HCT116 (cell line): ENCODE data around the gene KDM7A. TPM values are rescaled to one million over a fixed set of nuclear protein-coding genes. Genes with fewer than 3 reads are reported as not detected.

Experiments used
- ATAC-seq: fragments of 200-7000 bp; cut with Tn5 transposase; 2 replicates; pipeline ENCODE4 v1.9.1; 2020; ENCODE audit warnings: mild to moderate bottlenecking, moderate library complexity
- BruUV-seq: library from RNA; stranded (reverse); fragments of 400-500 nt; replicated peaks from 2 replicates; lab custom pipeline; 2021; lab: Mats Ljungman, UMichigan
- CTCF ChIA-PET: fragments of 300-600 bp; sonication (Branson Sonifier 250); formaldehyde crosslinking; loops from one replicate; lab custom pipeline; 2021; ENCODE audit warnings: antibody characterized with exemption; lab: Charles Lee
- POLR2A ChIA-PET: fragments of 300-600, 350-600 bp; sonication (Branson Sonifier 250); formaldehyde crosslinking; loops from one replicate; lab custom pipeline; 2021; ENCODE audit warnings: antibody characterized with exemption; lab: Charles Lee
- RAD21 ChIA-PET, 2 experiments: fragments of 300-600 bp; sonication (Branson Sonifier 250); formaldehyde crosslinking; loops; one replicate each; lab custom pipeline; 2023; ENCODE audit warnings: low total read pairs in 2 of 2; ENCODE audit not compliant: uncharacterized antibody in 2 of 2, unreplicated experiment in 2 of 2, low non-redundant PET in 1 of 2; lab: Charles Lee
- DNase-seq: peaks from one replicate; pipeline ENCODE4 v3.0.0-alpha.2; 2010; ENCODE audit warnings: low read depth, low spot score
- H2AFZ ChIP-seq: fragments of 200-600 bp; shearing (Covaris generic), sonication (generic); 2 replicates; pipeline ENCODE4 v1.6.1; 2017; ENCODE audit warnings: low read depth, mixed run types, mixed read lengths, antibody characterized with exemption, low read length; ENCODE audit not compliant: poor library complexity, severe bottlenecking
- H3K27ac ChIP-seq: 2 replicates; pipeline ENCODE4 v1.5.1; 2012; ENCODE audit warnings: low read depth, low read length
- H3K27me3 ChIP-seq: fragments of 200-600 bp; sonication (generic); 2 replicates; pipeline ENCODE4 v1.6.1; 2016; ENCODE audit warnings: mixed run types, low read length, mixed read lengths; ENCODE audit not compliant: insufficient read depth
- H3K36me3 ChIP-seq, 2 experiments: fragments of 200-500 bp in 1 of 2; fragments of 200-600 bp in 1 of 2; sonication (Bioruptor generic) in 1 of 2; sonication (generic) in 1 of 2; 2 replicates each; pipeline versions ENCODE4 v1.5.1 to v1.6.1; 2014 to 2016; ENCODE audit warnings: low read length in 2 of 2, inconsistent platforms in 1 of 2, mixed read lengths in 1 of 2, mixed run types in 1 of 2; ENCODE audit not compliant: insufficient read depth in 2 of 2, control insufficient read depth in 1 of 2
- H3K4me1 ChIP-seq, 2 experiments: fragments of 200-600 bp in 1 of 2; sonication (generic) in 1 of 2; 2 replicates each; pipeline versions ENCODE4 v1.5.1 to v1.6.1; 2012 to 2017; ENCODE audit warnings: low read length in 2 of 2, inconsistent platforms in 1 of 2, mild to moderate bottlenecking in 1 of 2, mixed read lengths in 1 of 2, mixed run types in 1 of 2, moderate library complexity in 1 of 2; ENCODE audit not compliant: insufficient read depth in 2 of 2, control insufficient read depth in 1 of 2
- H3K4me2 ChIP-seq: fragments of 200-600 bp; sonication (generic); 2 replicates; pipeline ENCODE4 v1.6.1; 2017; ENCODE audit warnings: mixed run types, low read length, mixed read lengths
- H3K4me3 ChIP-seq, 2 experiments: fragments of 200-600 bp in 1 of 2; sonication (generic) in 1 of 2; replicated peaks in 1 of 2; 2 replicates each; pipeline ENCODE4 v1.5.1; 2011 to 2016; ENCODE audit warnings: low read length in 2 of 2, control low read depth in 1 of 2, low read depth in 1 of 2, mild to moderate bottlenecking in 1 of 2, mixed read lengths in 1 of 2, mixed run types in 1 of 2
- H3K79me2 ChIP-seq: fragments of 200-600 bp; sonication (generic); 2 replicates; pipeline ENCODE4 v1.6.1; 2017; ENCODE audit warnings: mild to moderate bottlenecking, mixed run types, low read length, moderate library complexity, mixed read lengths; ENCODE audit not compliant: insufficient read depth
- H3K9ac ChIP-seq: fragments of 200-600 bp; sonication (generic); 2 replicates; pipeline ENCODE4 v1.6.1; 2016; ENCODE audit warnings: low read length, mixed read lengths
- H3K9me2 ChIP-seq: fragments of 200-600 bp; sonication (generic), shearing (Covaris generic); 2 replicates; pipeline ENCODE4 v1.6.1; 2017; ENCODE audit warnings: mixed run types, mild to moderate bottlenecking, moderate library complexity; ENCODE audit not compliant: insufficient read depth
- H3K9me3 ChIP-seq, 2 experiments: fragments of 200-500 bp in 1 of 2; fragments of 200-600 bp in 1 of 2; sonication (Bioruptor generic) in 1 of 2; sonication (generic) in 1 of 2; 2 replicates each; pipeline ENCODE4 v1.6.1; 2014 to 2017; ENCODE audit warnings: low read length in 2 of 2, mixed read lengths in 2 of 2, inconsistent platforms in 1 of 2, low read depth in 1 of 2, mild to moderate bottlenecking in 1 of 2, mixed run types in 1 of 2, moderate library complexity in 1 of 2; ENCODE audit not compliant: control insufficient read depth in 1 of 2, insufficient read depth in 1 of 2
- H4K20me1 ChIP-seq: fragments of 200-600 bp; sonication (generic), shearing (Covaris generic); 2 replicates; pipeline ENCODE4 v1.6.1; 2017; ENCODE audit warnings: mixed run types, mild to moderate bottlenecking, moderate library complexity; ENCODE audit not compliant: insufficient read depth
- CTCF ChIP-seq, 3 experiments: fragments of 200-600 bp in 1 of 3; sonication (generic) in 1 of 3; IDR thresholded peaks in 2 of 3; conservative IDR thresholded peaks in 1 of 3; 2 replicates each; pipeline ENCODE4 v1.5.1; 2012 to 2017; ENCODE audit warnings: low read depth in 2 of 3, low read length in 2 of 3, antibody characterized with exemption in 1 of 3, borderline replicate concordance in 1 of 3, control low read depth in 1 of 3, mild to moderate bottlenecking in 1 of 3, mixed read lengths in 1 of 3, mixed run types in 1 of 3, moderate library complexity in 1 of 3; ENCODE audit not compliant: insufficient read depth in 1 of 3
- EZH2 ChIP-seq: fragments of 200-600 bp; sonication (generic); IDR thresholded peaks from 2 replicates; pipeline ENCODE4 v1.6.1; 2017; ENCODE audit warnings: antibody characterized with exemption, mixed run types
- EZH2phosphoT487 ChIP-seq: fragments of 200-600 bp; IDR thresholded peaks from 2 replicates; pipeline ENCODE4 v1.6.1; 2018; ENCODE audit warnings: antibody characterized with exemption, borderline replicate concordance
- FOSL1 ChIP-seq: IDR thresholded peaks from 2 replicates; pipeline ENCODE4 v1.6.1; 2012; ENCODE audit warnings: low read depth
- JUND ChIP-seq: IDR thresholded peaks from 2 replicates; pipeline ENCODE4 v1.6.1; 2012
- MAX ChIP-seq: IDR thresholded peaks from 2 replicates; pipeline ENCODE4 v1.6.1; 2012
- POLR2A ChIP-seq: IDR thresholded peaks from 2 replicates; pipeline ENCODE4 v1.7.0; 2011; ENCODE audit warnings: borderline replicate concordance; ENCODE audit not compliant: insufficient read depth, insufficient read length; ENCODE audit errors: extremely low read depth
- RAD21 ChIP-seq: IDR thresholded peaks from 2 replicates; pipeline ENCODE4 v1.6.1; 2012; ENCODE audit warnings: low read depth, mild to moderate bottlenecking
- SP1 ChIP-seq: IDR thresholded peaks from 2 replicates; pipeline ENCODE4 v1.6.1; 2012; ENCODE audit warnings: low read depth
- intact Hi-C: fragments of 100-400 bp; cut with micrococcal nuclease; formaldehyde crosslinking; loops from 2 replicates; pipeline ENCODE4 v1.10.0; 2022
- total RNA-seq: library from RNA; stranded (reverse); gene quantifications from one replicate; pipeline ENCODE4 v1.2.1, GENCODE V29; 2021; ENCODE audit not compliant: unreplicated experiment
- TF ChIP-seq, protein P1 (sequence below): IDR thresholded peaks from 2 replicates; pipeline ENCODE4 v1.6.1; 2012

KDM7A gene
- total RNA-seq, 1 experiment from 2014 or later = 11.6 TPM

- Histone ChIP-seq H3K9me2 (no peaks in the 10 kb centered on the region), H4K20me1 (no peaks in the 10 kb centered on the region), H3K27me3 (no peaks in the 10 kb centered on the region), H3K36me3 (peaks cover 0 to 3% of the 10 kb centered on the region in 2 experiments; a peak in 1 of 4 replicates), H3K4me1 (no peaks in the 10 kb centered on the region), H3K79me2 (no peaks in the 10 kb centered on the region), H3K4me3 (no peak overlapping the region), H3K27ac (no peak overlapping the region), H3K9ac (no peak overlapping the region), H2AFZ (no peak overlapping the region), H3K4me2 (no peak overlapping the region), H3K9me3 (no peaks in the 10 kb centered on the region)
- ChIA-PET CTCF (no interaction called here), POLR2A (no interaction called here), RAD21 (no interaction called here)
- no TSS peak for BruUV-seq
- no peak for ATAC-seq
- intact Hi-C loops = no loop called here
- DNase-seq = no peak
- TF ChIP-seq, protein P1, sequence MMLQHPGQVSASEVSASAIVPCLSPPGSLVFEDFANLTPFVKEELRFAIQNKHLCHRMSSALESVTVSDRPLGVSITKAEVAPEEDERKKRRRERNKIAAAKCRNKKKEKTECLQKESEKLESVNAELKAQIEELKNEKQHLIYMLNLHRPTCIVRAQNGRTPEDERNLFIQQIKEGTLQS = no peak
- no peak for TF ChIP-seq MAX
- TF ChIP-seq RAD21 = no peak
- TF ChIP-seq CTCF (IDR thresholded peaks at IDR 0.05 in 2 of 3, conservative IDR thresholded peaks at IDR 0.05 in 1 of 3; ENCODE audit: borderline replicate concordance in 1 of 3, insufficient read depth in 1 of 3, low read depth in 2 of 3, low read length in 2 of 3) = no peak
- TF ChIP-seq POLR2A = no peak
- no peak for TF ChIP-seq FOSL1
- no peak for TF ChIP-seq SP1
- TF ChIP-seq EZH2 = no peak
- no peak for TF ChIP-seq JUND
- TF ChIP-seq EZH2phosphoT487 = no peak
- TF ChIP-seq, all 23 proteins: peak for 0
Measured at GRCh38 chr7:140049339-140050024, 127.3 kb downstream of the KDM7A start.
